SK-N-SH (cell line): Measurements from ENCODE around the gene PUS10.

Source experiments
- CHD2 ChIP-seq: fragments of 150-350 bp; IDR thresholded peaks from 2 replicates; pipeline ENCODE4 v1.6.1; 2018; ENCODE audit warnings: low read length; ENCODE audit not compliant: partially characterized antibody
- CTCF ChIP-seq: fragments of 200-600 bp; sonication (generic); IDR thresholded peaks from 2 replicates; pipeline ENCODE4 v1.6.1; 2017; ENCODE audit warnings: antibody characterized with exemption, mild to moderate bottlenecking, moderate library complexity
- EP300 ChIP-seq, 2 experiments: IDR thresholded peaks; 2 replicates each; pipeline versions ENCODE4 v1.4.0 to v1.6.1; 2012; ENCODE audit warnings: borderline replicate concordance in 1 of 2, low read depth in 1 of 2, low read length in 1 of 2
- MXI1 ChIP-seq: IDR thresholded peaks from 2 replicates; pipeline ENCODE4 v1.6.1; 2012; ENCODE audit warnings: mild to moderate bottlenecking, low read depth, low read length, improper control_type of control experiment
- POLR2AphosphoS5 ChIP-seq: IDR thresholded peaks from 2 replicates; pipeline ENCODE4 v1.6.1; 2012; ENCODE audit warnings: low read depth, low read length
- RAD21 ChIP-seq: IDR thresholded peaks from 2 replicates; pipeline ENCODE4 v1.6.1; 2012; ENCODE audit warnings: mild to moderate bottlenecking, low read length
- RFX5 ChIP-seq: IDR thresholded peaks from 2 replicates; pipeline ENCODE4 v1.6.1; 2012; ENCODE audit warnings: mild to moderate bottlenecking, improper control_type of control experiment, low read length
- RXRA ChIP-seq: IDR thresholded peaks from 2 replicates; pipeline ENCODE4 v1.4.0; 2012; ENCODE audit warnings: low read depth, mild to moderate bottlenecking, borderline replicate concordance
- TAF1 ChIP-seq: IDR thresholded peaks from 2 replicates; pipeline ENCODE4 v1.6.1; 2012; ENCODE audit warnings: low read depth, mild to moderate bottlenecking, low read length, moderate library complexity, borderline replicate concordance
- TEAD4 ChIP-seq: IDR thresholded peaks from 2 replicates; pipeline ENCODE4 v1.4.0; 2012; ENCODE audit warnings: mild to moderate bottlenecking, borderline replicate concordance; ENCODE audit not compliant: insufficient read depth

DNA sequence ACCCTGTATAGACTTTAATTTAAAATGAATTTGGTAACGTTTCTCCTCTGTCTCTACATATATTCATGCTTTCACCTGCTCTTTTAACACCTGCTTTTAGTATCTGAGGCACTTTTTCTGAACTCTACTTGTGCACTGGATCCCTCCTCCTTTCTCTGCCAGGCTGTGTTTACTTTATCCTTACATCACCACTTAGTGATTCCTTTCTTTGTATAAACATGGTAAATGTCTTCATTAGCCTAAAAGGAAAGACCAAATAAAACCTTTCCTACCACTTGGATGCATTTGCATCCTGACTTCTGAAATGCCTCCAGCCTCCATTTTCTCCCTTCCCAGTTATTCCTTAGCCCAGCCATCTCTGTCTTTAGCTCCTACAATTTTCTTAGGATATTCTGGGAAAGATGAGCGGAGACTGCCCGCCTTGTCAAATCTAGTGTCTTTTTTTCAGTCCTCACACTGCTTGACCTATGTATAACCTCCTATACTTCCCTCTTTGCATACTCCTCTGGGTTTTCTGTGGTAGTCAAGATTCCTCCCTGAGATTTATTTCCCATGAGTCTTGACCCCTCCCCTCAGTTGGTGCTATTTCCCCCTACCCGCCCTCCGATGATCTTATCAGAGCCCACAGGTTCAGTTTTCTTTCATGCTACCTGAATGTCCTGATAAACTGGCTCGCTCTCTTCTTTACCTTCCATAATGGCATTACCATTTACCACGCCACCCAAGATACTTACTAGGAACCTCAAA is 91.9 kb downstream of the PUS10 start:
- no peak for TF ChIP-seq CTCF
- no peak for TF ChIP-seq RAD21
- no peak for TF ChIP-seq RFX5
- TF ChIP-seq POLR2AphosphoS5: no peak
- TF ChIP-seq RXRA: no peak
- no peak for TF ChIP-seq TAF1
- TF ChIP-seq EP300 (IDR thresholded peaks at IDR 0.05; ENCODE audit: borderline replicate concordance in 1 of 2, low read depth in 1 of 2, low read length in 1 of 2): no peak
- no peak for TF ChIP-seq CHD2
- TF ChIP-seq TEAD4: no peak
- no peak for TF ChIP-seq MXI1
